Loucy (cell line): ENCODE measurements around the gene ELF5.

Experiments used
- EZH2phosphoT487 ChIP-seq: fragments of 200-600 bp; IDR thresholded peaks from 2 replicates; pipeline ENCODE4 v1.6.1; 2018; ENCODE audit warnings: antibody characterized with exemption, mild to moderate bottlenecking, moderate library complexity, borderline replicate concordance
- TF ChIP-seq, protein P1 (sequence below): fragments of 200-600 bp; sonication (generic); conservative IDR thresholded peaks from 2 replicates; pipeline ENCODE4 v1.5.1; 2014; ENCODE audit warnings: mild to moderate bottlenecking, antibody characterized with exemption, low read length

DNA sequence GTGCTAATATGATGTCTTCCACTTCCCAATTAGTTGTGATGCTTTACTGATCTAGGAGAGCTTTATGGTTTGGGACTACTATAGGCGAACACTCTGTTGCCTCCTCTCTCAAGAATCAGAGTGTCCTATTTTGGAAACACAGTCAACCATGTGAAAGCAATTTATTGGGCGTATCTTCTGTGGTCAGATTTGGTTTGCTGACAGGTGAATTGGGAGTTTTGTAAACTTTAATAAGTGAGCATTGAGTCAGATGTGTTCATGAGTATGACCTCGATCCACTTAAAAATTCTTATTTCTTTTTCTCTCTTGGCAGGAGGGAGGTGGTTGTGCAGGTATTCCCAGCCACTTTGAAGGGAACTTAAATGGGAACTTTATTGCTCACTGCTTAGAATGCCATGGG, 70.5 kb downstream of the ELF5 start:
- TF ChIP-seq EZH2phosphoT487, result no peak
- TF ChIP-seq, protein P1, sequence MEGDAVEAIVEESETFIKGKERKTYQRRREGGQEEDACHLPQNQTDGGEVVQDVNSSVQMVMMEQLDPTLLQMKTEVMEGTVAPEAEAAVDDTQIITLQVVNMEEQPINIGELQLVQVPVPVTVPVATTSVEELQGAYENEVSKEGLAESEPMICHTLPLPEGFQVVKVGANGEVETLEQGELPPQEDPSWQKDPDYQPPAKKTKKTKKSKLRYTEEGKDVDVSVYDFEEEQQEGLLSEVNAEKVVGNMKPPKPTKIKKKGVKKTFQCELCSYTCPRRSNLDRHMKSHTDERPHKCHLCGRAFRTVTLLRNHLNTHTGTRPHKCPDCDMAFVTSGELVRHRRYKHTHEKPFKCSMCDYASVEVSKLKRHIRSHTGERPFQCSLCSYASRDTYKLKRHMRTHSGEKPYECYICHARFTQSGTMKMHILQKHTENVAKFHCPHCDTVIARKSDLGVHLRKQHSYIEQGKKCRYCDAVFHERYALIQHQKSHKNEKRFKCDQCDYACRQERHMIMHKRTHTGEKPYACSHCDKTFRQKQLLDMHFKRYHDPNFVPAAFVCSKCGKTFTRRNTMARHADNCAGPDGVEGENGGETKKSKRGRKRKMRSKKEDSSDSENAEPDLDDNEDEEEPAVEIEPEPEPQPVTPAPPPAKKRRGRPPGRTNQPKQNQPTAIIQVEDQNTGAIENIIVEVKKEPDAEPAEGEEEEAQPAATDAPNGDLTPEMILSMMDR, result no peak
